ENCODE data around the gene FASTKD3. TPM values are rescaled to one million over a fixed set of nuclear protein-coding genes. Genes with fewer than 3 reads are reported as not detected.

Gene FASTKD3
- total RNA-seq, 1 donor from 2014 or later = 8.9 TPM

GRCh38 chr5:7814816-7815215 lies 54.0 kb downstream of the FASTKD3 start:
- Histone ChIP-seq H3K4me1 (ENCODE audit: control insufficient read depth in 3 of 3, insufficient read depth in 3 of 3, low read length in 3 of 3) (peaks cover 0 to 2% (median 2%) of the 10 kb centered on the region in 3 donors), H3K27ac (ENCODE audit: low read depth, low read length) (no peak overlapping the region), H3K27me3 (ENCODE audit: control insufficient read depth in 3 of 3, insufficient read depth in 3 of 3, low read length in 3 of 3) (no peaks in the 10 kb centered on the region), H3K9ac (ENCODE audit: low read depth in 1 of 3, low read length in 3 of 3) (no peak overlapping the region), H3K36me3 (ENCODE audit: control insufficient read depth in 3 of 3, insufficient read depth in 3 of 3, low read length in 3 of 3) (peaks cover 4 to 20% (median 15%) of the 10 kb centered on the region in 3 donors), H3K9me3 (ENCODE audit: control insufficient read depth in 3 of 3, low read length in 3 of 3) (no peaks in the 10 kb centered on the region), H3K4me3 (ENCODE audit: low read length in 3 of 3) (no peak overlapping the region)

- Histone ChIP-seq H3K4me1 (ENCODE audit: control insufficient read depth in 3 of 3, insufficient read depth in 3 of 3, low read length in 3 of 3) (peaks cover 0 to 2% (median 2%) of the 10 kb centered on the region in 3 donors), H3K27me3 (ENCODE audit: control insufficient read depth in 3 of 3, insufficient read depth in 3 of 3, low read length in 3 of 3) (no peaks in the 10 kb centered on the region), H3K9ac (ENCODE audit: low read depth in 1 of 3, low read length in 3 of 3) (no peak overlapping the region), H3K9me3 (ENCODE audit: control insufficient read depth in 3 of 3, low read length in 3 of 3) (no peaks in the 10 kb centered on the region), H3K4me3 (ENCODE audit: low read length in 3 of 3) (no peak overlapping the region), H3K27ac (ENCODE audit: low read depth, low read length) (no peak overlapping the region), H3K36me3 (ENCODE audit: control insufficient read depth in 3 of 3, insufficient read depth in 3 of 3, low read length in 3 of 3) (peaks cover 0 to 11% (median 5%) of the 10 kb centered on the region in 3 donors)
These were observed 55.3 kb downstream of the FASTKD3 start for GRCh38 chr5:7813576-7813975.

GRCh38 chr5:7813007-7813406 lies 55.8 kb downstream of the FASTKD3 start:
- Histone ChIP-seq H3K9me3 (ENCODE audit: control insufficient read depth in 3 of 3, low read length in 3 of 3) (no peaks in the 10 kb centered on the region), H3K27ac (ENCODE audit: low read depth, low read length) (no peak overlapping the region)

GRCh38 chr5:7811715-7812114 lies 57.1 kb downstream of the FASTKD3 start:
- peaks cover 4 to 12% (median 12%) of the 10 kb centered on the region in 3 donors for H3K36me3 ChIP-seq (ENCODE audit: control insufficient read depth in 3 of 3, insufficient read depth in 3 of 3, low read length in 3 of 3)
- no peak overlapping the region for H3K27ac ChIP-seq (ENCODE audit: low read depth, low read length)
- H3K27me3 ChIP-seq (ENCODE audit: control insufficient read depth in 3 of 3, insufficient read depth in 3 of 3, low read length in 3 of 3) = no peaks in the 10 kb centered on the region
- H3K9ac ChIP-seq (ENCODE audit: low read depth in 1 of 3, low read length in 3 of 3) = no peak overlapping the region
- peaks cover 0 to 2% (median 2%) of the 10 kb centered on the region in 3 donors for H3K4me1 ChIP-seq (ENCODE audit: control insufficient read depth in 3 of 3, insufficient read depth in 3 of 3, low read length in 3 of 3)
- H3K4me3 ChIP-seq (ENCODE audit: low read length in 3 of 3) = no peak overlapping the region
- no peaks in the 10 kb centered on the region for H3K9me3 ChIP-seq (ENCODE audit: control insufficient read depth in 3 of 3, low read length in 3 of 3)

More at GRCh38 chr5:7813007-7813406, 55.8 kb downstream of the FASTKD3 start:
- Histone ChIP-seq H3K4me1 (ENCODE audit: control insufficient read depth in 3 of 3, insufficient read depth in 3 of 3, low read length in 3 of 3) (peaks cover 0 to 2% (median 2%) of the 10 kb centered on the region in 3 donors), H3K27me3 (ENCODE audit: control insufficient read depth in 3 of 3, insufficient read depth in 3 of 3, low read length in 3 of 3) (no peaks in the 10 kb centered on the region), H3K36me3 (ENCODE audit: control insufficient read depth in 3 of 3, insufficient read depth in 3 of 3, low read length in 3 of 3) (peaks cover 0 to 13% (median 2%) of the 10 kb centered on the region in 3 donors), H3K4me3 (ENCODE audit: low read length in 3 of 3) (no peak overlapping the region), H3K9ac (ENCODE audit: low read depth in 1 of 3, low read length in 3 of 3) (no peak overlapping the region)

Other genes with a start within 250 kb of the FASTKD3 start
- 0.52 TPM for gene CFAP90, start 17.9 kb downstream of the FASTKD3 start, total RNA-seq
- gene MTRR, start 117 bp upstream of the FASTKD3 start, total RNA-seq = 29.7 TPM